Thymus (tissue), 11 donors: Measurements from ENCODE around the gene PBLD. TPM values are rescaled to one million over a fixed set of nuclear protein-coding genes. Genes with fewer than 3 reads are reported as not detected.
"Not testable (repeated sequence)": the region's sequence is repeated elsewhere in the genome, so short reads cannot be mapped to it uniquely, and the experiment has no call there.

Experiments
- DNase-seq, 9 donors: peaks; one replicate each; pipeline ENCODE4 v3.0.0-alpha.2; 2013; ENCODE audit warnings: low spot score in 9 of 9, low read depth in 6 of 9, missing footprints in 1 of 9
- H3K27ac ChIP-seq, 2 donors: one replicate each; pipeline ENCODE4 v1.5.1; 2013; ENCODE audit warnings: control low read depth in 1 of 2, low read depth in 1 of 2, low read length in 1 of 2, mild to moderate bottlenecking in 1 of 2, moderate library complexity in 1 of 2
- H3K27me3 ChIP-seq, 2 donors: one replicate each; pipeline ENCODE4 v1.5.1; 2013; ENCODE audit warnings: low read length in 1 of 2; ENCODE audit not compliant: control insufficient read depth in 2 of 2, insufficient read depth in 1 of 2
- H3K36me3 ChIP-seq, 2 donors: one replicate each; pipeline ENCODE4 v1.5.1; 2013; ENCODE audit warnings: low read length in 1 of 2, mild to moderate bottlenecking in 1 of 2, moderate library complexity in 1 of 2; ENCODE audit not compliant: control insufficient read depth in 2 of 2, insufficient read depth in 2 of 2
- H3K4me1 ChIP-seq, 2 donors: one replicate each; pipeline ENCODE4 v1.5.1; 2013; ENCODE audit warnings: low read length in 2 of 2; ENCODE audit not compliant: control insufficient read depth in 2 of 2, insufficient read depth in 2 of 2
- H3K4me3 ChIP-seq, 2 donors: one replicate each; pipeline ENCODE4 v1.5.1; 2013; ENCODE audit warnings: low read length in 2 of 2, control low read depth in 1 of 2, mild to moderate bottlenecking in 1 of 2
- H3K9me3 ChIP-seq, 2 donors: one replicate each; pipeline ENCODE4 v1.5.1; 2013; ENCODE audit warnings: low read length in 1 of 2, mild to moderate bottlenecking in 1 of 2; ENCODE audit not compliant: control insufficient read depth in 2 of 2, insufficient read depth in 1 of 2
- WGBS: extraction: QIAGEN DNeasy Blood & Tissue Kit; methylation state at CpG from one replicate; pipeline ENCODE4 v1.1.7; 2013; 5-methylcytosine and 5-hydroxymethylcytosine counted together
- polyA plus RNA-seq: library from polyadenylated mRNA; stranded (reverse); fragments of 200-250 nt; gene quantifications from one replicate; pipeline ENCODE4 v1.2.3, GENCODE V29; 2013
- total RNA-seq: library from RNA; stranded (reverse); fragments of 120-200 nt; gene quantifications from one replicate; pipeline ENCODE4 v1.2.4, GENCODE V29; 2013
- donor health status: healthy.

PBLD gene
- total and polyA plus RNA-seq, 2 donors = 1.7 to 2.5 TPM

GRCh38 chr10:68333440-68334431 is 1.0 kb upstream of the PBLD start:
- Histone ChIP-seq H3K9me3 (no peaks in the 10 kb centered on the region), H3K27me3 (no peaks in the 10 kb centered on the region), H3K4me3 (peak overlapping the region; percentile 88 to 99), H3K36me3 (peaks cover 7 to 20% of the 10 kb centered on the region in 2 donors), H3K27ac (peak overlapping the region in 1 of 2 donors; percentile 100), H3K4me1 (peaks cover 14 to 22% of the 10 kb centered on the region in 2 donors)
- peak in 1 of 9 donors; percentile 17 for DNase-seq
- 1% methylated on average over 10 of the region's 10 CpGs for WGBS

GRCh38 chr10:68333058-68333395 is 299 bp upstream of the PBLD start:
- peaks cover 18 to 25% of the 10 kb centered on the region in 2 donors for H3K4me1 ChIP-seq
- 0% methylated on average over 10 of the region's 10 CpGs for WGBS
- no peaks in the 10 kb centered on the region for H3K9me3 ChIP-seq
- peak overlapping the region; percentile 100 for H3K27ac ChIP-seq
- H3K4me3 ChIP-seq = peak overlapping the region; percentile 88 to 99
- no peaks in the 10 kb centered on the region for H3K27me3 ChIP-seq
- no peak for DNase-seq
- H3K36me3 ChIP-seq = peaks cover 4 to 15% of the 10 kb centered on the region in 2 donors

- WGBS = under 1% methylated on average over 73 of the region's 73 CpGs
- Histone ChIP-seq H3K27ac (peak within 1 kb of the TSS; percentile 100), H3K4me3 (peak within 1 kb of the TSS; percentile 88 to 99), H3K27me3 (no peaks in the 10 kb centered on the region), H3K4me1 (peaks cover 14 to 20% of the 10 kb centered on the region in 2 donors), H3K36me3 (peaks cover 0 to 7% of the 10 kb centered on the region in 2 donors), H3K9me3 (no peaks in the 10 kb centered on the region)
- DNase-seq = peak; percentile 97 to 100 (median 99)
Measured at GRCh38 chr10:68331455-68332258, 1.1 kb downstream of the PBLD start, which contains the start of gene HNRNPH3. Gene HNRNPH3 (plus strand): TSS chr10:68332064. CDS start chr10:68337222, 5,158 bp downstream.

- WGBS = 39% methylated on average over 29 of the region's 29 CpGs
- Histone ChIP-seq H3K36me3 (peaks cover 0 to 3% of the 10 kb centered on the region in 2 donors), H3K27ac (peak overlapping the region; percentile 100), H3K27me3 (no peaks in the 10 kb centered on the region), H3K4me3 (peak overlapping the region; percentile 88 to 99), H3K4me1 (peaks cover 12 to 15% of the 10 kb centered on the region in 2 donors), H3K9me3 (no peaks in the 10 kb centered on the region)
- peak in 1 of 9 donors; percentile 17 for DNase-seq
Measured at GRCh38 chr10:68330852-68331454, 1.8 kb downstream of the PBLD start.

- Histone ChIP-seq H3K4me1 (peaks cover 6 to 12% of the 10 kb centered on the region in 2 donors), H3K36me3 (no peaks in the 10 kb centered on the region), H3K4me3 (no peak overlapping the region), H3K27me3 (no peaks in the 10 kb centered on the region), H3K27ac (no peak overlapping the region), H3K9me3 (no peaks in the 10 kb centered on the region)
- WGBS = 96% methylated on average over 1 of the region's 1 CpG
- no peak for DNase-seq
Measured at GRCh38 chr10:68329506-68329861, 3.2 kb downstream of the PBLD start.

- Histone ChIP-seq H3K27me3 (no peaks in the 10 kb centered on the region), H3K27ac (peak overlapping the region in 1 of 2 donors; percentile 27), H3K4me3 (peak overlapping the region in 1 of 2 donors; percentile 14), H3K36me3 (no peaks in the 10 kb centered on the region), H3K4me1 (peaks cover 6 to 12% of the 10 kb centered on the region in 2 donors), H3K9me3 (no peaks in the 10 kb centered on the region)
- 4% methylated on average over 4 of the region's 4 CpGs for WGBS
- DNase-seq = peak in 1 of 9 donors; percentile 46
Measured at GRCh38 chr10:68327889-68328786, 4.6 kb downstream of the PBLD start.

- H3K4me3 ChIP-seq, H3K9me3 ChIP-seq, DNase-seq, H3K27ac ChIP-seq, H3K36me3 ChIP-seq, H3K4me1 ChIP-seq, H3K27me3 ChIP-seq: not testable (repeated sequence)
- WGBS = over 99% methylated on average over 4 of the region's 4 CpGs
Measured at GRCh38 chr10:68324396-68324795, 8.3 kb downstream of the PBLD start.
